Keratinocyte (primary cell): ENCODE measurements around the gene CREB3L1.

Experiments used
- EZH2 ChIP-seq: IDR thresholded peaks from one replicate; pipeline ENCODE4 v1.6.1; 2012; ENCODE audit warnings: inconsistent platforms, mild to moderate bottlenecking, low read length, moderate library complexity
- TF ChIP-seq, protein P1 (sequence below), 3 experiments: IDR thresholded peaks in 1 of 3; conservative IDR thresholded peaks in 1 of 3; optimal IDR thresholded peaks in 1 of 3; 2 replicates in 2 of 3; 3 replicates in 1 of 3; pipeline versions ENCODE3 to v1.5.1; 2011; ENCODE audit warnings: low read length in 3 of 3, mild to moderate bottlenecking in 3 of 3, moderate library complexity in 2 of 3, control low read depth in 1 of 3, inconsistent platforms in 1 of 3; ENCODE audit not compliant: insufficient read depth in 2 of 3; ENCODE audit errors: extremely low read depth in 1 of 3

- no peak for TF ChIP-seq EZH2
- TF ChIP-seq, protein P1, sequence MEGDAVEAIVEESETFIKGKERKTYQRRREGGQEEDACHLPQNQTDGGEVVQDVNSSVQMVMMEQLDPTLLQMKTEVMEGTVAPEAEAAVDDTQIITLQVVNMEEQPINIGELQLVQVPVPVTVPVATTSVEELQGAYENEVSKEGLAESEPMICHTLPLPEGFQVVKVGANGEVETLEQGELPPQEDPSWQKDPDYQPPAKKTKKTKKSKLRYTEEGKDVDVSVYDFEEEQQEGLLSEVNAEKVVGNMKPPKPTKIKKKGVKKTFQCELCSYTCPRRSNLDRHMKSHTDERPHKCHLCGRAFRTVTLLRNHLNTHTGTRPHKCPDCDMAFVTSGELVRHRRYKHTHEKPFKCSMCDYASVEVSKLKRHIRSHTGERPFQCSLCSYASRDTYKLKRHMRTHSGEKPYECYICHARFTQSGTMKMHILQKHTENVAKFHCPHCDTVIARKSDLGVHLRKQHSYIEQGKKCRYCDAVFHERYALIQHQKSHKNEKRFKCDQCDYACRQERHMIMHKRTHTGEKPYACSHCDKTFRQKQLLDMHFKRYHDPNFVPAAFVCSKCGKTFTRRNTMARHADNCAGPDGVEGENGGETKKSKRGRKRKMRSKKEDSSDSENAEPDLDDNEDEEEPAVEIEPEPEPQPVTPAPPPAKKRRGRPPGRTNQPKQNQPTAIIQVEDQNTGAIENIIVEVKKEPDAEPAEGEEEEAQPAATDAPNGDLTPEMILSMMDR (optimal IDR thresholded peaks at IDR 0.05 in 1 of 3, IDR thresholded peaks at IDR 0.05 in 1 of 3, conservative IDR thresholded peaks at IDR 0.05 in 1 of 3; ENCODE audit: extremely low read depth in 1 of 3, insufficient read depth in 2 of 3, low read length in 3 of 3), result no peak
These were observed 18.6 kb downstream of the CREB3L1 start for GRCh38 chr11:46296059-46296527.
